Vagina (tissue), 2 donors: ENCODE results near the gene SZT2. TPM values are rescaled to one million over a fixed set of nuclear protein-coding genes. Genes with fewer than 3 reads are reported as not detected.

Source experiments
- DNase-seq, 2 donors: peaks; one replicate each; pipeline ENCODE4 v3.0.0-alpha.2; 2017; ENCODE audit errors: extremely low spot score in 2 of 2
- H3K27ac ChIP-seq: fragments of 200-600 bp; sonication (generic); one replicate; pipeline ENCODE4 v1.5.1; 2019
- H3K27me3 ChIP-seq: fragments of 200-600 bp; sonication (generic); one replicate; pipeline ENCODE4 v1.5.1; 2019
- H3K36me3 ChIP-seq, 2 donors: fragments of 200-600 bp; sonication (generic); one replicate each; pipeline ENCODE4 v1.5.1; 2017 to 2019
- H3K4me1 ChIP-seq: fragments of 200-600 bp; sonication (generic); one replicate; pipeline ENCODE4 v1.5.1; 2019
- H3K4me3 ChIP-seq, 2 donors: fragments of 200-600 bp; sonication (generic); 1 replicate in 1 of 2; 2 replicates in 1 of 2; pipeline ENCODE4 v1.5.1; 2016 to 2019
- H3K9me3 ChIP-seq: fragments of 200-600 bp; sonication (generic); one replicate; pipeline ENCODE4 v1.5.1; 2019
- POLR2A ChIP-seq, 2 donors: fragments of 450-650 bp; IDR thresholded peaks; one replicate each; pipeline ENCODE4 v1.6.1; 2017; ENCODE audit warnings: antibody characterized with exemption in 2 of 2, mild to moderate bottlenecking in 2 of 2, moderate library complexity in 2 of 2
- POLR2AphosphoS5 ChIP-seq, 2 donors: sonication (generic); formaldehyde crosslinking; IDR thresholded peaks; one replicate each; pipeline ENCODE4 v1.9.0; 2017; ENCODE audit warnings: antibody characterized with exemption in 2 of 2, mild to moderate bottlenecking in 2 of 2, low read depth in 1 of 2; ENCODE audit not compliant: insufficient read depth in 1 of 2
- intact Hi-C: fragments of 100-400 bp; cut with DNase I; formaldehyde crosslinking; loops from one replicate; pipeline ENCODE4 v1.15.1; 2023
- total RNA-seq: library from RNA; depleted of rRNA; stranded (reverse); fragments of >200 nt; gene quantifications from one replicate; pipeline ENCODE4 v1.2.3, GENCODE V29; 2016
- TF ChIP-seq, protein P1 (sequence below), 3 experiments: fragments of 450-650 bp in 2 of 3; fragments of 200-600 bp in 1 of 3; sonication (generic) in 1 of 3; IDR thresholded peaks; one replicate each; pipeline ENCODE4 v1.5.1; 2017 to 2019; ENCODE audit warnings: antibody characterized with exemption in 3 of 3, mild to moderate bottlenecking in 2 of 3, moderate library complexity in 2 of 3

SZT2 gene
- total RNA-seq, 1 donor from 2014 or later: 42.5 TPM

DNA sequence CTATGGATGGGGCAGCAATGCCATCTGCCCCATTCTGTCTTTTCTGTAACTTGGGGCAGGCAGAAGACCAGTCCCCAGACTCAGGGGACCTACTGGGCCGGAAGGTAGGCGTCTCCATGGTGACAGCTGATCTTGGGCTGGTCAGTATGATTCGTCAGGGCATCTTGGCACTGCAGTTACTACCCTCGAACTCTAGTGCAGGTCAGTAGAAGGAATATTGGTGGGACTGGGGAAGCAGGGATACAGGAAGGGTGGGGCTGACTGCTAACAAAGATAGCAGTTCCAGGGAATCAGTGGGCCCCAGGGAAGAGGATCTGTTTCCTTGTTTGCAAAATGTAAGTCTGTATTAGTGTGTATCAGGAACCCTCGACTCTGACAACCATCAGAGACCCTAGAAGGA, 26.2 kb downstream of the SZT2 start:
- H3K4me1 ChIP-seq: no peaks in the 10 kb centered on the region
- H3K27me3 ChIP-seq: no peaks in the 10 kb centered on the region
- no peaks in the 10 kb centered on the region for H3K9me3 ChIP-seq
- no peak overlapping the region for H3K27ac ChIP-seq
- intact Hi-C loops: loop anchor here (5.0 kb wide), 1 partner anchor 909 kb away; no protein-coding TSS in a partner anchor
- TF ChIP-seq POLR2AphosphoS5 (IDR thresholded peaks at IDR 0.05; ENCODE audit: insufficient read depth in 1 of 2, low read depth in 1 of 2) (no peak), POLR2A (IDR thresholded peaks at IDR 0.05) (no peak)
- TF ChIP-seq, protein P1, sequence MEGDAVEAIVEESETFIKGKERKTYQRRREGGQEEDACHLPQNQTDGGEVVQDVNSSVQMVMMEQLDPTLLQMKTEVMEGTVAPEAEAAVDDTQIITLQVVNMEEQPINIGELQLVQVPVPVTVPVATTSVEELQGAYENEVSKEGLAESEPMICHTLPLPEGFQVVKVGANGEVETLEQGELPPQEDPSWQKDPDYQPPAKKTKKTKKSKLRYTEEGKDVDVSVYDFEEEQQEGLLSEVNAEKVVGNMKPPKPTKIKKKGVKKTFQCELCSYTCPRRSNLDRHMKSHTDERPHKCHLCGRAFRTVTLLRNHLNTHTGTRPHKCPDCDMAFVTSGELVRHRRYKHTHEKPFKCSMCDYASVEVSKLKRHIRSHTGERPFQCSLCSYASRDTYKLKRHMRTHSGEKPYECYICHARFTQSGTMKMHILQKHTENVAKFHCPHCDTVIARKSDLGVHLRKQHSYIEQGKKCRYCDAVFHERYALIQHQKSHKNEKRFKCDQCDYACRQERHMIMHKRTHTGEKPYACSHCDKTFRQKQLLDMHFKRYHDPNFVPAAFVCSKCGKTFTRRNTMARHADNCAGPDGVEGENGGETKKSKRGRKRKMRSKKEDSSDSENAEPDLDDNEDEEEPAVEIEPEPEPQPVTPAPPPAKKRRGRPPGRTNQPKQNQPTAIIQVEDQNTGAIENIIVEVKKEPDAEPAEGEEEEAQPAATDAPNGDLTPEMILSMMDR (IDR thresholded peaks at IDR 0.05): no peak
- no peak overlapping the region for H3K4me3 ChIP-seq
- DNase-seq: no peak
- H3K36me3 ChIP-seq: peaks cover 0 to 52% of the 10 kb centered on the region in 2 donors

DNA sequence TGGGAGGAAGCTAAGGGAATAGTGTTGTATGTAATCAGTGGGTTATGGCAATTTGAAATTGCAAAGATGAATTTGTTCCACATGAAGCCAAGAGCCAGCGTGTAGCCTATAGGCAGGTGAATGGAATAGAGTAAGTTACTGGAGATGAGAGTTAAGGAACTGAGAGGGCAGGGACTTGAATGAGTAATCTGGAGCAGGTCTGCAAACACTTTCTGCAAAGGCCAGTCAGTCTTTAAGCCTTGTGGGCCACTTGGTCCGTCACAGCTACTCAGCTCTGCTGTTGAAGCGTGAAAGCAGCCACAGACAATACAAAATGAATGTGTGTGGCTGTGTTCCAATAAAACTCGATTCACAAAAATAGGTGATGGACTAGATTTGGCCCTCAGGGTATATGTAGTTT, 29.2 kb downstream of the SZT2 start:
- no peak for TF ChIP-seq POLR2A (IDR thresholded peaks at IDR 0.05)
- TF ChIP-seq, protein P1 (IDR thresholded peaks at IDR 0.05): no peak
- no peak for TF ChIP-seq POLR2AphosphoS5 (IDR thresholded peaks at IDR 0.05; ENCODE audit: insufficient read depth in 1 of 2, low read depth in 1 of 2)
- H3K36me3 ChIP-seq: peaks cover 0 to 76% of the 10 kb centered on the region in 2 donors
- H3K4me3 ChIP-seq: no peak overlapping the region
- no peak overlapping the region for H3K27ac ChIP-seq
- no peak for DNase-seq
- intact Hi-C loops: loop anchor here (5.0 kb wide), 1 partner anchor 912 kb away; no protein-coding TSS in a partner anchor
- no peaks in the 10 kb centered on the region for H3K4me1 ChIP-seq
- H3K27me3 ChIP-seq: no peaks in the 10 kb centered on the region
- H3K9me3 ChIP-seq: no peaks in the 10 kb centered on the region

DNA sequence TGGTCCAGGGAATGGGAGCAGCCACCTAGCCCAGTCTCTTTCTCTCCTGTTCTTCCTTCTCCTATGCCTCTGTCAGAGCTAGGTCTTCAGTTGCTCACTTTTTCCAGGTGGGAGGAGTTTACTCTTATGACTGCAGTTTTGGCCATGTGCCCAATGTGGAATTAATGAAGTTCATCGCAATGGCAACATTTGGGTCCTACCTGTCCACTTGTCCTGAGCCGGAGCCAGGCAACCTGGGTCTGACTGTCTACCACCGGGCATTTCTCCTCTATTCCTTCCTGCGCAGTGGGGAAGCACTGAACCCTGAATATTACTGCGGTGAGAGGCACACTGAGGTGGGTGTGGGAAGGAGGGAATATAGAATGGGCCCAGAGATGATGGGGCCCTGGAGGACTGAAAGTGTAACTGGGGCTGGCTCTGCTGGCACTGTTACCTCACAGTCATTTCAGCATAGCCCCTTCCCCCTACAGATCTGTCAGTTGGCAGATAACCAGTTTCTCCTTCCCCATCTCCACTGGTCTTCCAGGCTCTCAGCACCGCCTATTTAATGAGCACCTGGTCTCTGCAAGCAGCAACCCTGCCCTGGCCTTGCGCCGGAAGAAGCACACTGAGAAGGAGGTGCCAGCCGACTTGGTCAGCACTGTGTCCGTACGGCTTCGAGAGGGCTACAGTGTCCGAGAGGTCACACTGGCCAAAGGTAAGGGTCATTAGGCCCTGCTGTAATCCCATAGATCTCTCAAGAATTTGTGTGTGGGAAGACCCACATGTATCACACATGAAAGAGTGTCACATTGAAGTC, 30.1 kb downstream of the SZT2 start:
- Histone ChIP-seq H3K9me3 (no peaks in the 10 kb centered on the region), H3K27ac (no peak overlapping the region), H3K4me1 (no peaks in the 10 kb centered on the region), H3K4me3 (no peak overlapping the region), H3K36me3 (peaks cover 0 to 82% of the 10 kb centered on the region in 2 donors), H3K27me3 (no peaks in the 10 kb centered on the region)
- intact Hi-C loops: loop anchor here (5.0 kb wide), 1 partner anchor 913 kb away; no protein-coding TSS in a partner anchor
- TF ChIP-seq POLR2A (IDR thresholded peaks at IDR 0.05): no peak
- no peak for TF ChIP-seq POLR2AphosphoS5 (IDR thresholded peaks at IDR 0.05; ENCODE audit: insufficient read depth in 1 of 2, low read depth in 1 of 2)
- TF ChIP-seq, protein P1 (IDR thresholded peaks at IDR 0.05): no peak
- DNase-seq: no peak

DNA sequence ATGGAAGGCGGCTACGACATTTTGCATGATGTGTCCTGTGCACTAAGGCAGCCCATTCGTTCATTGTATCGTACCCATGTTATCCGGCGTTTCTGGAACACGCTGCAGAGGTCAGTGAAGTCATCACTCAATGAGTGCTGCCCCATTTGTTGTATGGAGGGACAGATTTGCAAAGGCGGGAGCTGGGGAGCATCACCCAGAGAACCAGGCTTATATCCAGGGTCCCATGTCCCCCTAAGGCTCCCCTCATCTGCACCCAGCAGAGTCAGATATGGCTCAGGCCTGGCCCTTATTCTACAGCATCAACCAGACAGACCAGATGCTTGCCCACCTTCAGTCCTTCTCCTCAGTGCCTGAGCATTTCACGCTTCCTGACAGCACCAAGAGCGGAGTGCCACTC, 31.2 kb downstream of the SZT2 start:
- H3K9me3 ChIP-seq: no peaks in the 10 kb centered on the region
- no peak overlapping the region for H3K27ac ChIP-seq
- intact Hi-C loops: no loop called here
- DNase-seq: no peak
- H3K4me3 ChIP-seq: no peak overlapping the region
- H3K27me3 ChIP-seq: no peaks in the 10 kb centered on the region
- TF ChIP-seq, protein P1 (IDR thresholded peaks at IDR 0.05): no peak
- TF ChIP-seq POLR2A (IDR thresholded peaks at IDR 0.05) (no peak), POLR2AphosphoS5 (IDR thresholded peaks at IDR 0.05; ENCODE audit: insufficient read depth in 1 of 2, low read depth in 1 of 2) (no peak)
- H3K4me1 ChIP-seq: no peaks in the 10 kb centered on the region
- peaks cover 0 to 89% of the 10 kb centered on the region in 2 donors for H3K36me3 ChIP-seq

DNA sequence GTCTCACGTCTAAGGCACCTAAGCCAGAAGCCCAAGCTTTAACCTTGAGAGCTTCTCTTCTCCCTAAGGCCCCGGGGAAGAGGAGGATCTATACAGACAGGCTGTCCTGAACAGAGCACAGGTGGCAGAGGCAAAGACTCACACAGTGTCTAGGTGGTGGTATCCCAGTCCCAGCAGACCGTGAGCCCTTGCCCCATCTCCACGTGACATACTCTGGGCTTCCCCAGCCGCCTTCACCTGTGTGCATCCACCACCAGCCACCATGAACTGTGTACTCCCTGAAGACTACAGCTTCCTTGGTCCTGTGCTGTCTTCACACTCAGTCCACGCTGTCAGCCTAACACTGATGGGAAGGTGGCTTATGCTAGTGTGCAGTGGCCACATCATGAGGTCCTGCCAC, 31.7 kb downstream of the SZT2 start:
- no peak for DNase-seq
- TF ChIP-seq, protein P1 (IDR thresholded peaks at IDR 0.05): no peak
- TF ChIP-seq POLR2A (IDR thresholded peaks at IDR 0.05) (no peak), POLR2AphosphoS5 (IDR thresholded peaks at IDR 0.05; ENCODE audit: insufficient read depth in 1 of 2, low read depth in 1 of 2) (no peak)
- intact Hi-C loops: no loop called here
- Histone ChIP-seq H3K4me3 (no peak overlapping the region), H3K36me3 (peaks cover 0 to 89% of the 10 kb centered on the region in 2 donors), H3K9me3 (no peaks in the 10 kb centered on the region), H3K4me1 (no peaks in the 10 kb centered on the region), H3K27ac (no peak overlapping the region), H3K27me3 (no peaks in the 10 kb centered on the region)
